Measurements from ENCODE around the gene ZNF385A.

Gene ZNF385A

DNA sequence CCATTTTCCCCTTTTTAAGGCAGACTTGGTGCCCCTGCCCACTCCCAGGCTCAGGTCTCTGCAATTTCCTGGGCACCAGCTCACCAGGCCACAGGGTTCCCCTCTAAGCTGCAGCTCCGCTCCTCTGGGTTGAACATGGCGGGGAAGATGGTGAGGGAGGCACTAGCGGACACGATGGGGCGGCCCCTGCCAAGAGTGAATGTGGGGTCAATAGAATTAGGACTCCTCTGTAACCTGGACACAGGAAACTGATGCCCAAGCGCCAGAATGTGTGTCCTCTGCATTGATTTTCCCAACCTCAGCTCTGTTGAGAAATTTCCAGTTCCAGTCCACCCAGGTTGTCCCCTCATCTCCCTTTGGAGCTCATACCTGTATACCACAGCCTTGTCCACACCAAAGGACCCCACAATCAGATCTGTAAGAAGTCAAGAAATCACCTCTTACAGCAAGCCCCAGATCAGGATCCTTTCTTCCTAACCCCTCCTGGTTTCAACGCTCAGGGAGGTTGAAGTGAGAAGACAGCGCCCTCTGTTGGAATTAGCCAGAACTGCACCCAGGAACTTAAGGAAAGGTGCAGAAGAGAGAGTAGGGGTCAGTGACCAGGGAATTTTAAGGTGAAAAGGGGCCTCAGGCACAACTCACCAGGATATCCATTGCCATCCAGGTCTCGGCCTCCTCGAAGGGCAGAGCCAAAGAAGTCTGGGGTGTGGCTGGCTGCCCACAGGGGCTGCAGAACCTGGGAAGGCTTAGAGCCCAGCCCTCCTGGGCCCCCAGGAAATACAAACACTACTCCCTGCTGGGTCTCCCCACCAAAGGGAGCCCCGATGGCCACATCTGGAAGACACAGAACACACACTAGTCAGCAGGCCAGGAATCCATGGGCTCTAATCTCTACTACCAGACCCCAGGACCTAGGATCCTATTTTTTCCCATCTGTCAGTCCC is 19.8 kb upstream of the ZNF385A start:
- peaks cover 71% of the 10 kb centered on the region for H3K36me3 ChIP-seq (ENCODE audit: control insufficient read depth, insufficient read depth, low read length)
- WGBS, 2 experiments: 63 to 70% methylated on average over 11 of the region's 11 CpGs
- H3K27me3 ChIP-seq (ENCODE audit: control insufficient read depth, insufficient read depth, low read length, poor library complexity, severe bottlenecking): no peaks in the 10 kb centered on the region
- H3K27ac ChIP-seq (ENCODE audit: insufficient read depth, low read depth, low read length, poor library complexity, severe bottlenecking): no peak overlapping the region
- H3K4me1 ChIP-seq (ENCODE audit: control insufficient read depth, insufficient read depth, low read length): no peaks in the 10 kb centered on the region
- no peak overlapping the region for H3K4me3 ChIP-seq (ENCODE audit: insufficient read depth, low read depth, low read length)
- no peaks in the 10 kb centered on the region for H3K9me3 ChIP-seq (ENCODE audit: control insufficient read depth, low read length)

DNA sequence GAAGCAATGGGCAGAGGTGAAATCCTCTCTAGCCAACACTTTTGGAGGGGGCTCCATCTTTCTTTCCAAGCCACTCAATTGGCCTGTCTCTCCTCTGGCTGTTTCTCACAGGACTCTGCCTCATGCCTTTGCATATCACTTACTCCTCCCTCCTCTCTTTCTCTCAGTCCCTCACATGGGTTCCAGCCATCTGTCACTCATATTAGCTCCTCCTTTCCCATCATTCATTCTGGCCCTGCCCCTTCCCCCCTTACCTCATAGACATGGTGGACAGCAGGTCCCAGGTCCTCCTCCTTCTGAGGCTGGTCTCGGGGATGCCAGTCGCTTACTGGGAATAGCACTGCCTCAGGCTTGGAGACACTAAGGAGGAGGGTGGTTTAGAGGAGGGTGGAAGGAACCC is 16.6 kb upstream of the ZNF385A start:
- 89 to 100% methylated on average over 1 to 2 of the region's 2 CpGs for WGBS, 2 experiments
- Histone ChIP-seq H3K27ac (ENCODE audit: insufficient read depth, low read depth, low read length, poor library complexity, severe bottlenecking) (no peak overlapping the region), H3K4me1 (ENCODE audit: control insufficient read depth, insufficient read depth, low read length) (no peaks in the 10 kb centered on the region), H3K9me3 (ENCODE audit: control insufficient read depth, low read length) (no peaks in the 10 kb centered on the region), H3K36me3 (ENCODE audit: control insufficient read depth, insufficient read depth, low read length) (peaks cover 68% of the 10 kb centered on the region), H3K27me3 (ENCODE audit: control insufficient read depth, insufficient read depth, low read length, poor library complexity, severe bottlenecking) (no peaks in the 10 kb centered on the region), H3K4me3 (ENCODE audit: insufficient read depth, low read depth, low read length) (no peak overlapping the region)

- Histone ChIP-seq H3K4me1 (ENCODE audit: control insufficient read depth, insufficient read depth, low read length) (no peaks in the 10 kb centered on the region), H3K27ac (ENCODE audit: insufficient read depth, low read depth, low read length, poor library complexity, severe bottlenecking) (no peak overlapping the region), H3K36me3 (ENCODE audit: control insufficient read depth, insufficient read depth, low read length) (peaks cover 62% of the 10 kb centered on the region), H3K27me3 (ENCODE audit: control insufficient read depth, insufficient read depth, low read length, poor library complexity, severe bottlenecking) (no peaks in the 10 kb centered on the region), H3K4me3 (ENCODE audit: insufficient read depth, low read depth, low read length) (no peak overlapping the region), H3K9me3 (ENCODE audit: control insufficient read depth, low read length) (no peaks in the 10 kb centered on the region)
- 78 to 82% methylated on average over 8 of the region's 8 CpGs for whole genome bisulfite sequencing, 2 experiments
Observed at GRCh38 chr12:54398995-54399793, 14.7 kb upstream of the ZNF385A start.

DNA sequence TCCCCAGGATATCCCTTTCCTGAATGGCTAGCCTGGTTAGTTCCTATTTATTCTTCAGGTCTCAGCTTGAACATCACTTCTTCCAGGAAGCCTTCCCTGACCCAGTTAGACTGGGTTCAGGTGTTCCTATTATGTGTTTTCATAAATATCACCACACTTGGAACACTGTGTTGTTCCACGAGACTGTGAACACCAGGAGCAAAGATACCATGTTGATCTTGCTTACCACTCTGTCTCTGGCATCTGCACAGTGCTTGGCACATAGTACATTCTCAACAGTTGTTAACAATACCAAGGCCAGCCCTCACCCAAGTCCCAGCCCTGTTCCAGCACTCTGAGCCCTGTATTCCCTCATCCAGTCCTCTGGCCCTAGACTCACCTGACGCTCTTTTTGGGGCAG is 13.7 kb upstream of the ZNF385A start:
- H3K4me1 ChIP-seq (ENCODE audit: control insufficient read depth, insufficient read depth, low read length): peaks cover 9% of the 10 kb centered on the region
- H3K36me3 ChIP-seq (ENCODE audit: control insufficient read depth, insufficient read depth, low read length): peaks cover 53% of the 10 kb centered on the region
- no peaks in the 10 kb centered on the region for H3K9me3 ChIP-seq (ENCODE audit: control insufficient read depth, low read length)
- whole genome bisulfite sequencing, 2 experiments: 94 to 97% methylated on average over 2 of the region's 2 CpGs
- no peaks in the 10 kb centered on the region for H3K27me3 ChIP-seq (ENCODE audit: control insufficient read depth, insufficient read depth, low read length, poor library complexity, severe bottlenecking)
- no peak overlapping the region for H3K27ac ChIP-seq (ENCODE audit: insufficient read depth, low read depth, low read length, poor library complexity, severe bottlenecking)
- H3K4me3 ChIP-seq (ENCODE audit: insufficient read depth, low read depth, low read length): no peak overlapping the region

GRCh38 chr12:54397157-54397556 is 12.6 kb upstream of the ZNF385A start:
- Histone ChIP-seq H3K4me1 (ENCODE audit: control insufficient read depth, insufficient read depth, low read length) (peaks cover 14% of the 10 kb centered on the region), H3K36me3 (ENCODE audit: control insufficient read depth, insufficient read depth, low read length) (peaks cover 45% of the 10 kb centered on the region), H3K4me3 (ENCODE audit: insufficient read depth, low read depth, low read length) (no peak overlapping the region), H3K27me3 (ENCODE audit: control insufficient read depth, insufficient read depth, low read length, poor library complexity, severe bottlenecking) (no peaks in the 10 kb centered on the region), H3K9me3 (ENCODE audit: control insufficient read depth, low read length) (no peaks in the 10 kb centered on the region), H3K27ac (ENCODE audit: insufficient read depth, low read depth, low read length, poor library complexity, severe bottlenecking) (no peak overlapping the region)
- 95 to 97% methylated on average over 1 of the region's 1 CpG for WGBS, 2 experiments

- Histone ChIP-seq H3K4me1 (ENCODE audit: control insufficient read depth, insufficient read depth, low read length) (peaks cover 14% of the 10 kb centered on the region), H3K27me3 (ENCODE audit: control insufficient read depth, insufficient read depth, low read length, poor library complexity, severe bottlenecking) (no peaks in the 10 kb centered on the region), H3K4me3 (ENCODE audit: insufficient read depth, low read depth, low read length) (no peak overlapping the region), H3K9me3 (ENCODE audit: control insufficient read depth, low read length) (no peaks in the 10 kb centered on the region), H3K27ac (ENCODE audit: insufficient read depth, low read depth, low read length, poor library complexity, severe bottlenecking) (no peak overlapping the region), H3K36me3 (ENCODE audit: control insufficient read depth, insufficient read depth, low read length) (peaks cover 34% of the 10 kb centered on the region)
Observed at GRCh38 chr12:54395545-54395944, 11.0 kb upstream of the ZNF385A start.

GRCh38 chr12:54394986-54395385 is 10.5 kb upstream of the ZNF385A start:
- WGBS, 2 experiments: 91 to 94% methylated on average over 1 of the region's 1 CpG
- no peak overlapping the region for H3K27ac ChIP-seq (ENCODE audit: insufficient read depth, low read depth, low read length, poor library complexity, severe bottlenecking)
- peaks cover 28% of the 10 kb centered on the region for H3K36me3 ChIP-seq (ENCODE audit: control insufficient read depth, insufficient read depth, low read length)
- no peaks in the 10 kb centered on the region for H3K9me3 ChIP-seq (ENCODE audit: control insufficient read depth, low read length)
- no peaks in the 10 kb centered on the region for H3K27me3 ChIP-seq (ENCODE audit: control insufficient read depth, insufficient read depth, low read length, poor library complexity, severe bottlenecking)
- H3K4me1 ChIP-seq (ENCODE audit: control insufficient read depth, insufficient read depth, low read length): peaks cover 17% of the 10 kb centered on the region
- H3K4me3 ChIP-seq (ENCODE audit: insufficient read depth, low read depth, low read length): no peak overlapping the region

DNA sequence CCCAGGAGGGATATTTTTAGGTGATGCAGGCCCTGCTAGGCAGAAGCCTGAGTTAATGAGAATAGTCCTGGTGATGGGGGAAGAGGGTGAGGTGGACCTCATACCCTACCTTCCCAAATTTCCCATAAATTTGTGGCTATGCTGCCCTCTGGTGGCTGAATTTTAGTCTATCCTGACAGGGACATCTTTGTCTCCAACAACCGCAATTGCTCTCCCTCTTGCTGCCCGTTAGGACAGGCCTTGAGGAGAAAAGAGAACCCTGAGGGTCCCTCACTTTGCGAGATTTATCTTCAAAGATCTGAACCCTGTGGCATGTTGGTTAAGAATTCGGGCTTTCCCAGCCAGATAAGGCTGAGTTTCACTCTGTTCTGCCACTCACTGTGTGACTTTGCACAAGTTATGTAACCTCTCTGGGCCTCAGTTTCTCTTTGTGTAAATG is 9.8 kb upstream of the ZNF385A start:
- Histone ChIP-seq H3K4me1 (ENCODE audit: control insufficient read depth, insufficient read depth, low read length) (peaks cover 24% of the 10 kb centered on the region), H3K27me3 (ENCODE audit: control insufficient read depth, insufficient read depth, low read length, poor library complexity, severe bottlenecking) (no peaks in the 10 kb centered on the region), H3K9me3 (ENCODE audit: control insufficient read depth, low read length) (no peaks in the 10 kb centered on the region), H3K36me3 (ENCODE audit: control insufficient read depth, insufficient read depth, low read length) (peaks cover 27% of the 10 kb centered on the region), H3K27ac (ENCODE audit: insufficient read depth, low read depth, low read length, poor library complexity, severe bottlenecking) (no peak overlapping the region), H3K4me3 (ENCODE audit: insufficient read depth, low read depth, low read length) (no peak overlapping the region)
- 29 to 36% methylated on average over 4 of the region's 4 CpGs for WGBS, 2 experiments

- Histone ChIP-seq H3K36me3 (ENCODE audit: control insufficient read depth, insufficient read depth, low read length) (peaks cover 27% of the 10 kb centered on the region), H3K4me1 (ENCODE audit: control insufficient read depth, insufficient read depth, low read length) (peaks cover 29% of the 10 kb centered on the region), H3K27me3 (ENCODE audit: control insufficient read depth, insufficient read depth, low read length, poor library complexity, severe bottlenecking) (no peaks in the 10 kb centered on the region), H3K9me3 (ENCODE audit: control insufficient read depth, low read length) (no peaks in the 10 kb centered on the region), H3K4me3 (ENCODE audit: insufficient read depth, low read depth, low read length) (no peak overlapping the region), H3K27ac (ENCODE audit: insufficient read depth, low read depth, low read length, poor library complexity, severe bottlenecking) (peak overlapping the region; percentile 30)
- 75 to 81% methylated on average over 3 of the region's 3 CpGs for WGBS, 2 experiments
Observed at GRCh38 chr12:54393743-54394142, 9.2 kb upstream of the ZNF385A start.

DNA sequence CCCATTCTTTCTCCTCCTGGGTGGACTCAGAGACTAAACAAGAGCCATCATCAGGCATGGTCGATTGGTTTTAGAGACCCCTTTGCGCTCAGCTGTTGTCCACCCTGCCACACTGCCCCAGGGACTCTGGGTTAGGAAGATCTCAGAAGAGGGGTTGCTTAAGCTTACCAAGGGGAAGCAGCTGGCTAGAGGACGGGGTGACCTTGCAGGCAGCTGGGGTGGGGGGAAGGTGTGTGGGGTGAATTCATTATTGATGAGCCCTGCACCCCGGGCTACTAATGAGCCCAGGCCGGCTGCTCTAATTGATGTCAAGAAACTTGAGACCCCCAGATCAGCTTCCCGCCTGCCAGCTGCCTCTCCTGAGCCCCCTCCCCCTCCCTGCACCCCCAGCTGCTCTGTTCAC is 8.7 kb upstream of the ZNF385A start:
- peak overlapping the region; percentile 30 for H3K27ac ChIP-seq (ENCODE audit: insufficient read depth, low read depth, low read length, poor library complexity, severe bottlenecking)
- no peaks in the 10 kb centered on the region for H3K9me3 ChIP-seq (ENCODE audit: control insufficient read depth, low read length)
- H3K36me3 ChIP-seq (ENCODE audit: control insufficient read depth, insufficient read depth, low read length): peaks cover 23% of the 10 kb centered on the region
- no peaks in the 10 kb centered on the region for H3K27me3 ChIP-seq (ENCODE audit: control insufficient read depth, insufficient read depth, low read length, poor library complexity, severe bottlenecking)
- WGBS, 2 experiments: 60 to 62% methylated on average over 6 of the region's 6 CpGs
- H3K4me3 ChIP-seq (ENCODE audit: insufficient read depth, low read depth, low read length): no peak overlapping the region
- H3K4me1 ChIP-seq (ENCODE audit: control insufficient read depth, insufficient read depth, low read length): peaks cover 34% of the 10 kb centered on the region

All from ectodermal cell (in vitro differentiated cells).